Astrocyte (in vitro differentiated cells and primary cell): ENCODE results near the gene CAPN11.

Experiments used
- EZH2 ChIP-seq: IDR thresholded peaks from 2 replicates; pipeline ENCODE4 v1.6.1; 2012; ENCODE audit warnings: mild to moderate bottlenecking, low read length, inconsistent platforms; ENCODE audit not compliant: insufficient read depth
- TF ChIP-seq, protein P1 (sequence below): IDR thresholded peaks from 2 replicates; pipeline ENCODE4 v1.5.1; 2011; ENCODE audit warnings: low read depth, mild to moderate bottlenecking, inconsistent platforms, low read length, moderate library complexity; ENCODE audit not compliant: insufficient read depth

DNA sequence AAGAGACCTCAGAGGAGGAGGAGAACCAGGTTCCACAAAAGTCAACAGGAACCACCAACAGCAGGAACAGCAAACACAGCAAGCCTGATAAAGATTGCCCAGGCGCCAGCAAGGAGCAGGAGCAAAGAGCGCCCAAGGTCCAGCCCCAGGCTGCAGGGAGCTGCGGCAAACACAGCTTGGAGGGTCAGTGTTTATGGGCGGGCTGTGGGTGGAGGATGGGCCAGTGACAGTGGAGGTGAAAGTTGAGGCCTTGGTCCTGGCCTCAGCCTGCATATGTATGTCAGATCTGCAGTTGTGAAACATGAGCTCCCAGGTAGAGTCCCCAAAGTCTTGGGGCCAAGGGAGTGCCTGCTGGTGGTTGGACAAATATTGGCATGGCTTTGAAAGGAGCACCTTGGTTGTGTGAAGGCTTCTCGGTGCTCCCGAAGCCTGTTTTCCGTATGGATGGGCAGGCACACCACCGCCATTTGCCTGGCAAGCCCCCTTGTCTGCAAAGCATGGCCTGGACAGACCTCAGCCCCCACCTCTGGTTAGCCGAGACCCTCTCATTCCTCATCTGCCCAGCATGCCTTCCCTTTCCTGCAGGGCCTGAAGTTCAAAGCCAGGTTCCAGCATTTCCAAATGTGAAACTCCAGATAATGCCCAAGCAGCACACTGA, 2.0 kb upstream of the CAPN11 start:
- TF ChIP-seq, protein P1, sequence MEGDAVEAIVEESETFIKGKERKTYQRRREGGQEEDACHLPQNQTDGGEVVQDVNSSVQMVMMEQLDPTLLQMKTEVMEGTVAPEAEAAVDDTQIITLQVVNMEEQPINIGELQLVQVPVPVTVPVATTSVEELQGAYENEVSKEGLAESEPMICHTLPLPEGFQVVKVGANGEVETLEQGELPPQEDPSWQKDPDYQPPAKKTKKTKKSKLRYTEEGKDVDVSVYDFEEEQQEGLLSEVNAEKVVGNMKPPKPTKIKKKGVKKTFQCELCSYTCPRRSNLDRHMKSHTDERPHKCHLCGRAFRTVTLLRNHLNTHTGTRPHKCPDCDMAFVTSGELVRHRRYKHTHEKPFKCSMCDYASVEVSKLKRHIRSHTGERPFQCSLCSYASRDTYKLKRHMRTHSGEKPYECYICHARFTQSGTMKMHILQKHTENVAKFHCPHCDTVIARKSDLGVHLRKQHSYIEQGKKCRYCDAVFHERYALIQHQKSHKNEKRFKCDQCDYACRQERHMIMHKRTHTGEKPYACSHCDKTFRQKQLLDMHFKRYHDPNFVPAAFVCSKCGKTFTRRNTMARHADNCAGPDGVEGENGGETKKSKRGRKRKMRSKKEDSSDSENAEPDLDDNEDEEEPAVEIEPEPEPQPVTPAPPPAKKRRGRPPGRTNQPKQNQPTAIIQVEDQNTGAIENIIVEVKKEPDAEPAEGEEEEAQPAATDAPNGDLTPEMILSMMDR: no peak
- no peak for TF ChIP-seq EZH2
